Vagina (tissue), 2 donors: Measurements from ENCODE around the gene GSTK1.

Experiments
- POLR2A ChIP-seq, 2 donors: fragments of 450-650 bp; IDR thresholded peaks; one replicate each; pipeline ENCODE4 v1.6.1; 2017; ENCODE audit warnings: antibody characterized with exemption in 2 of 2, mild to moderate bottlenecking in 2 of 2, moderate library complexity in 2 of 2
- TF ChIP-seq, protein P1 (sequence below), 3 experiments: fragments of 450-650 bp in 2 of 3; fragments of 200-600 bp in 1 of 3; sonication (generic) in 1 of 3; IDR thresholded peaks; one replicate each; pipeline ENCODE4 v1.5.1; 2017 to 2019; ENCODE audit warnings: antibody characterized with exemption in 3 of 3, mild to moderate bottlenecking in 2 of 3, moderate library complexity in 2 of 3

GRCh38 chr7:143247372-143247771 lies 15.9 kb upstream of the GSTK1 start:
- TF ChIP-seq, protein P1, sequence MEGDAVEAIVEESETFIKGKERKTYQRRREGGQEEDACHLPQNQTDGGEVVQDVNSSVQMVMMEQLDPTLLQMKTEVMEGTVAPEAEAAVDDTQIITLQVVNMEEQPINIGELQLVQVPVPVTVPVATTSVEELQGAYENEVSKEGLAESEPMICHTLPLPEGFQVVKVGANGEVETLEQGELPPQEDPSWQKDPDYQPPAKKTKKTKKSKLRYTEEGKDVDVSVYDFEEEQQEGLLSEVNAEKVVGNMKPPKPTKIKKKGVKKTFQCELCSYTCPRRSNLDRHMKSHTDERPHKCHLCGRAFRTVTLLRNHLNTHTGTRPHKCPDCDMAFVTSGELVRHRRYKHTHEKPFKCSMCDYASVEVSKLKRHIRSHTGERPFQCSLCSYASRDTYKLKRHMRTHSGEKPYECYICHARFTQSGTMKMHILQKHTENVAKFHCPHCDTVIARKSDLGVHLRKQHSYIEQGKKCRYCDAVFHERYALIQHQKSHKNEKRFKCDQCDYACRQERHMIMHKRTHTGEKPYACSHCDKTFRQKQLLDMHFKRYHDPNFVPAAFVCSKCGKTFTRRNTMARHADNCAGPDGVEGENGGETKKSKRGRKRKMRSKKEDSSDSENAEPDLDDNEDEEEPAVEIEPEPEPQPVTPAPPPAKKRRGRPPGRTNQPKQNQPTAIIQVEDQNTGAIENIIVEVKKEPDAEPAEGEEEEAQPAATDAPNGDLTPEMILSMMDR (IDR thresholded peaks at IDR 0.05): no peak
- no peak for TF ChIP-seq POLR2A (IDR thresholded peaks at IDR 0.05)
